GM19035 (cell line): ENCODE data around the gene LRSAM1.
"Not testable (repeated sequence)": the region's sequence is repeated elsewhere in the genome, so short reads cannot be mapped to it uniquely, and the experiment has no call there.

Experiments
- ATAC-seq: cut with Tn5 transposase; IDR thresholded peaks from one replicate; pipeline ENCODE4 v1.9.1; 2021; ENCODE audit not compliant: unreplicated experiment

Gene LRSAM1

DNA sequence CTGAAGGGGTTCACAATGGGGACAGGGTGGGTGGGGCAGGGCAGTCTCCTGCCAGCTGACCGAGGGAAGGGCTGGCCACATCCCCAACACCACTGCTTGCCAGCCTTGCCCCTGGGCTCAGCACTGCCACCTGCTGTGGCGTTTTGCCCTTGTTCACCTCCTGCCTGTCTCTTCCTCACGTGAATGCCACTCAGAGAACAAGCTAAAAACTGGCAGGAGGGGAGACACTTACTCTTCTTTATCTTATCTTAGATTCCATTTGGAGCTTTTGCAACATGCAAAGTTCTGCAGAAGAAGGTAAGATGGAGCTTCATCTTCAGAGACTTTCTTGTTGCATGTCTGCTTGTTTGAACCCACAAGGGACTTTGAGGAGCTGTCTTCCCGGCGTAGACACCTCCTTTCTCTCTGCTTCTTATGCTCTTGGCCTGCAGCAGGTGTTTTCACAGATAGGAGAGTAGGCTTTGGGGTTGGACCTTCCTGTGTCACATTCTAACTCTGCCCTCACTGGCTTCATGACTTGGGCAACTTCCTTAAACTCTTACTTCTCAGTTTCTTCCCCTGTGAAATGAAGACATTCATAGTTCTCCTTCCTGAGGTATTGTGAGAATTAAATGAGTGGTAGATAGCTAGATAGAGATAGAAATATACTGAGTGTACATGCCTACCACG, 4.1 kb downstream of the LRSAM1 start:
- ATAC-seq: no peak

DNA sequence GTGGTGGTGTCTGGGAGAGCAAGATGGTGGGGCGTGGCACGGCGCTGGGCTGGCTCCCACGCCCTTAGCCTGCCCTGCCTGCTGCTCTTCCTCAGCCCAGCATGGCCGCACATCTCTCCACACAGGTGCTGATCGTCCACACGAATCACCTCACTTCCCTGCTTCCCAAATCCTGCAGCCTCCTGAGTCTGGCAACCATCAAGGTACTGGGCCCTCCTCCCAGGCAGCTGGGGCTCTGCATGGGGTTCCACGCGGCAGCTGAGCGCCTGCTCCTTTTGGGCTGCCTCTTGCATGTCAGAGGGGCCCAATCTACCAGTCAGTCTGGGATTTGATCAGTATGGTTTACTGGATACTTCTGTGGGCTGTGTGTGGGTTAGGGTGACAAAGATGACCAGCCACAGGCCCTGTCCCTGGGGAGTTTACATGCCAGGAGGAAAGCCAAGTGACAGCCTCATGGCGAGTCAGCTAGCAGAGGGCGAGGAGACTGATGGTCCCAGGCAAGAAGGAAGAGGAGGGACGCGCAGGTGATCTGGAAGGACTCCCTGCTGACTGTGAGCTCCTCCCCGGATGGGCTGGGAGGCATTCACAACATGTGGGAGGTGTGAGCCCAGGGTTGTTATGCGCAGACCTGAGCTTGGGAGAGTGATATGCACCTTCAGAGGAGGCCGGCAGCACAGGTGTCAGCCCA, 6.0 kb downstream of the LRSAM1 start:
- ATAC-seq: no peak

DNA sequence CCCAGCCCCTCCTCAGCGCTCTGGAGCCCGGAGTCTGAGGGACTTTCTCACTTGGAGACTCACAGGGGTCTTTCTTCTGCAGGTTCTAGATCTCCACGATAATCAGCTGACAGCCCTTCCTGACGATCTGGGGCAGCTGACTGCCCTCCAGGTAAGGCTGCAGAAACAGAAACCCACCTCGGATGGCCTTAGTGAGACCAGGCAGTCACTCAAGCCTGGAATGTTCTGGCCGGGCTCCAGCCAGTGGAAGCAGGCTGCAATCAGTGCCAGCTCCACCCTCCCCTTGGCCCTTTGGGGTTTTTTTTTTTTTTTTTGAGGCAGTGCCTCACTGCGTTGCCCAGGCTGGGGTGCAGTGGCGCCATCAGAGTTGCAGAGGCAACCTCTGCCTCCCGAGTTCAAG, 7.6 kb downstream of the LRSAM1 start:
- no peak for ATAC-seq

DNA sequence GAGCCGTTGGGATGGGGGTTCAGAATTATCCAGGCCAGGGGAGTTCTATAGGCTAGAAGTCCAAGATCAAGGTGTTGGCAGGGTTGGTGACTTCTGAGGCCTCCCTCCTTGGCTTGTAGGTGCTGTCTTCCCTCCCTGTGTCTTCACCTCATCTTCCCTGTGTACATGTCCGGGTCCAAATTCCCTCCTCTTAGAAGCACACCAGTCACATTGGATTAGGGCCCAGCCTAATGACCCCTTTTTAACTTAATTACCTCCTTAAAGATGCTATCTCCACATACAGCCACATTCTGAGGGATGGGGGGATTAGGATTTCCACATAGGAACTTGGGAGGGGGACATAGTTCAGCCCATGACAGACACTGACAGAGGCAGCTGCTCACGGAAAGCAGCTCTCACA, 12.1 kb downstream of the LRSAM1 start:
- ATAC-seq: no peak

DNA sequence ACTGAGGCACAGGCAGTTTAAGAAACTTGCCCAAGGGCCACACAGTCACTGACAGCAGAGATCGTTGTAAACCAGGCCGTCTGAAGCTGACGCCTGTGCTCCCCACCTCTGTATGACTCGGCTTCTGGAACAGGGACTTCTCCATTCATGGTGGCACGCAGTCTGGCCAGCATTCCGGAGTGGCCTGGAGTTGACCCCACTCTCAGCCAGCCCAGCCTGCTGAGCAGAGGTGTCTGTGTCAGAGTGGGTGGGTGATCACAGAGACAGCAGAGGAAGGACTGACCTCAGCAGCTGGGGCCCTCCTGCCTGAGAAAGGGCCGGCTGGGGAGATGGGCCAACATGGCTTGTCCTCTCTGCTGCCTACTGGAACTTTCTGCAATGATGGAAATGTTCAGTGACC, 12.6 kb downstream of the LRSAM1 start:
- ATAC-seq: no peak

DNA sequence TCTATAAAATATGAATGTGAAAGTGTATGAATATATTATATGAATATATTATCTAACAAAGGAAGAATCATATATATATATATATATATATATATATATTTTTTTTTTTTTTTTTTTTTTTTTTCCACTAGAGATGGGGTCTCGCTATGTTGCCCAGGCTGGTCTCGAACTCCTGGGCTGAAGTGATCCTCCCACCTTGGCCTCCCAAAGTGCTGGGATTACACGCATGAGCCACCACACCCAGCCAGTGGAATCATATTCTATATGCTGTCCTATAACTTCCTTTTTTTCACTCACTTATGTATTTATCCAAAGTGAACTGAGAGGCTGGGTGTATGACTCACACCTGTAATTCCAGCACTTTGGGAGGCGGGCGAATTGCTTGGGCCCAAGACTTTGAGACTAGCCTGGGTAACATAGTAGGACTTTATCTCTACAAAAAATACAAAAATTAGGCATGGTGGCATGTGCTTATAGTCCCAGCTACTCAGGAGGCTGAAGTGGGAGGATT, 15.2 kb downstream of the LRSAM1 start:
- not testable (repeated sequence) for ATAC-seq

DNA sequence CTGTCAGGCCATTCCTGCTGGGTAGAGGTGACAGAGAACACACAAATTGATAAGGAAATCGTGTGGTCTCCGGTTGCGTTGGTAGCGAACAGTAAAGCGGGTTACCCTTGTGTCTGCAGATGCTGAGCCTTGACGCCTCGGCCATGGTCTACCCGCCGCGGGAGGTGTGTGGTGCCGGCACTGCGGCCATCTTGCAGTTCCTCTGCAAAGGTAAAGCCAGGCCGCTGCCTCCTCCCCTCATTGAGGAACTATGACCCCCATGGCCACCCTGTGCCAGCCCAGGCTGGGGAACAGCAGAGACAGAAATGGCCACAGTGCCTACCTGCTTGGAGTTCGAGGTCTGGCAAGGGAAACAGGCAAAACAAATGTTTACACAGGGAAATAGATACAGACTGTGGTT, 16.3 kb downstream of the LRSAM1 start:
- ATAC-seq: no peak

DNA sequence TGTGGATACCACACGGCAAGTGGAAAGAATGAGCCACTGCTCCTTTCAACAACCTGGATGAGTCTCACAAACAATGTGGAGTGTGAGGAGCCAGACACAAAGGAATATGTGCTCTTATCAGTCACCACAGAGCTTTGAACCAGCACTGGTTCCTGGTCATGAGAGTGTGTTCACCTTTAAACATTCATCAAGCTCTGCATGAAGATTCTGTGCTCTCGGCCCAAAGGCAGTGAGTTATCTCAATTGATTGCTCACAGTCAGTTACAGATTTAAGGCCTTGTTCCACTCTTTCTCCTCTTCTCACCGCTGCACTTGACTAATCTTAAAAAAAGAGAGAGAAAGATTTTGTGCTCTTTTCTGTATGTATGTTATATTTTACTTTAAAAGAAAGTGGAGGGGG, 19.4 kb downstream of the LRSAM1 start:
- ATAC-seq: no peak

DNA sequence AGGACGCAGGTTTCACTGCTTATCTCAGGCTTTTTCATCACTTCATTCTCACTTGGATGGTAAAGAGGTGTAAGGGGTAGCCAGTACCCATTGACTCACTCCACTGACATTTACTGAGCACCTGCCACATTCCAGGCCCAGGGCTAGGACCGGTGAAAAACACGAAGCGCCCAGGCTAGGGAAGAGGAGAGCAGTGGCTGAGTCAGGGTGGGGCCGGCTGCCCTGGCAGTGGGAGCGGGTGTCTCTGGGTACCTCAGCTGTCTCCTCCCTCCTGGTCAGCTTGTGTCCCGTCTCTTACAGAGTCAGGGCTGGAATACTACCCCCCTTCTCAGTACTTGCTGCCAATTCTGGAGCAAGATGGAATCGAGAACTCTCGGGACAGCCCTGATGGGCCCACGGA, 22.2 kb downstream of the LRSAM1 start:
- no peak for ATAC-seq

DNA sequence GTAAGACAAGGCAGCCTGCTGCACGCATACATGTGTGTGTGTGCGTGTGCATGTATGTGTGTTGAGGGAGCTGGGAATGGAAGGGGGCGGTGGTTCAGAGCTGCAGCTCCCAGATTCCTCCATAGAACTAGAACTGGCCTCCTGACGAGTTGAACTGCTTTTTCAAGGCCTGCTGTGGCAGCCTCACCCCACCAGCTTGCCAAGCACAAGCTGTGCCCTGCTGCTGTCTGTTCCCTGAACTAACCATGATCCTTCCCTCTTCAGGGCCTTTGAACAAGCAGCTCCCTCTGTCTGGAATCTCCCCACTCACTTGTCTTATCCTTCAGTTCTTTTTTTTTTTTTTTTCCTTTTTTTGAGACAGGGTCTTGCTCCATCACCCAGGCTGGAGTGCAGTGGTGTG, 22.6 kb downstream of the LRSAM1 start:
- ATAC-seq: no peak

DNA sequence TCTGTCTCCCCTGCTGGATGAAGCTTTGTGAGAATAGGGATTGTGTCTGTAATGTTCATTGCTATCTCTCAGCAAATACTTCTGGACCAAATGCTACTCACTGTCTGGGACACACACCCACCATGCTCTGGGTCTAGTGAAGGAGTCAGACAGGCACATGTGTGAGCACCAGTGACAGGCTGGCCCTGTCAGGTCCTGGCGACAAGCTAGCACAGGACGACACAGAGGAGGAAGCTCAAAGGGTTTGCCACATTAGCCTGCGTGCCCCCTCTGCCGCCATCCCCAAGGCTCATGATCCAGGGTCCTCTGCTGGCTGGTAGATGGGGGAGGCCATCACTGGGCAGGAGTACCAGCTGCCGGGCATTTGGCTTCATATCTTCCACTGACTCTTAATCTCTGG, 23.3 kb downstream of the LRSAM1 start:
- ATAC-seq: no peak

DNA sequence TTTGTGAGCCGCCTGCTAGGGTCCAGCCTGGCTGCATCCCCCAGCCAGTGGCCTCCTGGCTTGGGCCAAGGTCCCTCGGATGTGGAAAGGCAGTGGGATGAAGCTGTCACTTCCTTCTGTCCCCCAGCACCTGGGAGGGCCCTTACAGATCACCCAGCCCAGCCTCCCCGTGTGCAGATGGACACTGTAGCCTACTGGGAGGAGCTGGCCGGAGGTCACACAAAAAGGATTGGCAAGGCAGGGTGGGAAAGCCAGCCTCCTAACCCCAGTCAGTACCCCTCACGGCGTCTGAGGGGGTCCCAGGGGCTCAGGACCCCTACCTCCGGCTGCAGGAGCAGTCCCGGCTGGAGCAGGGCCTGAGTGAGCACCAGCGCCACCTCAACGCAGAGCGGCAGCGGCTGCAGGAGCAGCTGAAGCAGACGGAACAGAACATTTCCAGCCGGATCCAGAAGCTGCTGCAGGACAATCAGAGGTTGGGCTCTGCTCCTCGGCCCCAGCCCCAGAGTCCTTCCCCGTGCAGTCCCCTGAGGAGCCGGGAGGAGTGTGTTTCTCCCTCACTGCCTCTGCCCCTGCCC, 28.3 kb downstream of the LRSAM1 start:
- ATAC-seq: no peak

DNA sequence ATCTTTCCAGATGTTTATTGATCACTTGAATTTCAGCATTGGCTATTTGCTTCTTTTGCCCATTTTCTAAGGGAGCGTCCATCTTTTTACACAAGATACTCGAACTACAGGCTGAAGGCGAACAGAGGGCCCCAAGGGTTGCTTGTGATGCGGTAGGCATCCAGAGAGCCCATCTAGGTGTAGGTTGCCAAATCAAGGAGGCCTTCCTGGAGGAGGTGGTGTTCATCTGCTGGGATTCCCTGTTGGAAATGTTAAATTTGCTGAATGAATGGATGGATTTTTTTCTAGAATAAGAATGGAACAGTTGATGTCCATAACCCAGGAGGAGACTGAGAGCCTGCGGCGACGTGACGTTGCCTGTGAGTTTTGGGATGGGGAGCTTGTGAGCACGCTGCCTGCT, 31.4 kb downstream of the LRSAM1 start:
- ATAC-seq: no peak

DNA sequence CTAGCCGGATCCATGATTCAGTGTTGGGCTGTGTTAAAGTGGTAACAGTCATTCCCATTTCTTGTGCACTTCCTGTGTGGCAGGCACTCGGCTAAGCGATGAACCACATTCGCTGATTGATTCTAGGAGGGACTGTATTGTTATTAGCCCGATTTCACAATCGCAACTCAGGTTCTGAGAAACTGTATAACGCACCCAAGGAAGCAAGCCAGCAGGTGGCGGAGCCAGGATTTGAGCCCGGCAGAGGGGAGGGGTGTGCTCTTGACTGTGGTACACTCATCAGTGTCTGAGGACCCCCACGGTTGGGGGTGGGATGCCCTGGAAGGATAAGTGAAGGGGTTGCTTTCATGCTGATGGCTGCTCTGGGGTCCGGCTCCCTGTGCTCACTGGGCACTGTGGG, 34.7 kb downstream of the LRSAM1 start:
- ATAC-seq: no peak

DNA sequence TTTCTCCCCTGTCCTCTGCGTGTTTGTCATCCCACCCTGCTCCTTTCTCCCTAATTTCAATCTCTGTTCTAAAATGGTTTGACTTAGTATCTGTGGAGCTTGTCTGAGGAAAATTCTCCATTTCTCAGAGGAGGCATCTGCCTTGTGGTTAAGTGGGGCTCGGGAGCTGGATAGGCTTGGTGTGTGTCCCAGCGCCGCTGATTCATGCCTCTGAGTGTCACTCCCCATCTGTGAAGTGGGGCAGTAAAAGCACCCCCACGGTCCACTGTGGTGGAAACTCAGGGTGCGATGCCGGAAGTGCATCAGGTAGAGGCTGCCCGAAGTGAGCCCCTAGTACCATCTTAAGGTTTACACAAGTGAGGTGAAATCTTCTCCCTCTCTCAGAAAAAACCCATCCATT, 37.6 kb downstream of the LRSAM1 start:
- ATAC-seq: no peak

DNA sequence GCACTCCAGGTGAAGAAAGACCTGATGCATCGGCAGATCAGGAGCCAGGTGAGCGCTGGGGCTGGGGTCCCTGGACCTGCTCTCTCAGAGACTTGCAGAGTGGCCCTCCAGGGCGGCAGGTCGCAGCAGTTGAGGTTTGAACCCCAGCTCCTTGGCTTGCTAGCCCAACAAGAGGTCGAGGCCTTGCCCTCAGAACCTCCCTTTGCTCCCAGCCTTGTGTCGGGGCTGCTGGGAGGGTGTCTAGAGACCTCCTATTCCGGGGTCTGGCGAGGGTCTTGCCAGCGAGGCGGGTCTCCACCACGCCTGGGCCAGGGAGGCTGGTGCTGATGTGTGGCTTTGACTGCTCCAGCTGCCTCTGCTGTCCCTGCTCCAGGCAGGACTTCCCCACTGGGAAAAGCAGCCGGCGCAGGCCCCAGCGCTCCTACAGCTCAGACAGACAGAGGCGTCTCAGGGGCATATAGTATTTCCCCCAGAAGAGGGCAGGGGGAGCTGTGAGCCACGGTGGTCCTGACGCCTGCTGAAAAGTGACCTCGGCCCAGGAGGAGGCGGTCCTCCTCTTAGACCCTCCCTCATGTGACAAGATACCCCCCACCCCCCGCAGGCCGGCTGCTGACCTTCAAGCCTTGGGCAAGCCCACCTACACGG, 38.3 kb downstream of the LRSAM1 start:
- ATAC-seq: no peak

DNA sequence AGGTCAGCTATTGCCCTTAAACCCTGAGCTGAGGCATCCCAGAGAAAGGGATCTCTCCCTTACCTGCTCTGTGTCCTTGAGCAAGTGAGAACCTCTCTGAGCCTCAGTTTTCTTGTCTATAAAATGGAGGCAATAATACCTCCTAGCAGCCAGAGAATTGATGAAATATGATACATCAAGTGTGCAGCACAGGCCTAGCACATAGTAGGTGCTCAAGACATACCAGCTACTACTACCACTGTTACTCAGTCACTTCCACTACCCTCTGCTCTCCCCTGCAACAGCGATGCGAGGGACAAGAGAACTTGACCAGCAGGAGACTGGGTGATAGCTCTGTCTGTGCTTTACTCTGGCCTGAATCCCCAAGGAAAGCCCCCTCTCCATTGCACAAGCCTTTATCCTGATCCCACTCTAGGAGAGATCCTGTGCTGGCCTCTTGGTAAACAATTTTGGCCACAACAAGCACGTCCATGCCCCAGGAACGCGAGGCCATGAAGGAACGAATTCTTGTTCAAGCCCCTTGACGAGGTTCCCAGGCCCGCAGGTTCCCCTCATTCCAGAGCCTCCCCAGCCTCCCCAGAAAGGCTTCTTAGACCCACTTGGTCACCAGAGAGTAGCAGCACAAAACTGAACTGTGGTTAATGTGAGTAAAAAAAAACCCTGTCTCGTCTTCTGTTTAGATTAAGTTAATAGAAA, 39.4 kb downstream of the LRSAM1 start:
- ATAC-seq: no peak

DNA sequence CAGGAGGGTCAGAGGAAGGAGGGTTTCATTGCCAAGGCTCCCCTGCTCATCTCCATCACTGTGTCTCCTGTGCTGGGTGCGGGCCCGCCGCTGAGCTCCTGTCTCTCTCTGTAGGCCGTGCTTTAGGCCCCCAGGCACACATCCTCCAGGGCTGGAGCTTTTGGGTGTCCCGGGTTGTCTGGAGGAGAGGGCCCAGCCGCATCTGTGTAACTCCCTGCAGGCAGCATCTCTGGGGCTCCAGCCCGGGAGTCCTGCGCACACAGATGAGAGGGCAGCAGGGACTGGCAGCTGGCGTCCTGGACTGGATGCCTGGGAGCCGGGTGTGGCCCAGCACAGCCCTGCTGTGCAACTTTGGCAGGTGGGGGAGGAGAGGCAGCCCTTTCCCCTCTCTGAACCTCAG, 40.2 kb downstream of the LRSAM1 start:
- ATAC-seq: no peak

DNA sequence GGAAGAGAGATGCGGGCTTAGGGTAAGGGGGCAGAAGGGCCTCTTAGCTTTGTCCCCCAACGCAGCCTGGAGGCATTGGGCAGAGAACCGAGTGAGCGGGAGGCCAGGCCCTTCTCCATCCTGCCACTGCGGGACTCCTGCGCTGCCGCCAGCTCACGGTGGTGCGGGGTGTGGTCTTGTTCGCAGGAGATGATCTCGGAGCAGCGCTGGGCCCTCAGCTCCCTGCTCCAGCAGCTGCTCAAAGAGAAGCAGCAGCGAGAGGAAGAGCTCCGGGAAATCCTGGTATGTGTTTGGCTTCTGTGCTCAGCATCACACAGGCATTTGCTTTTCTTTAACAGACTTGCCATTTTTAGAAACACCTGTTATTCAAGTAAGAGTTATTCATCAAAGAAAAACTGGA, 41.3 kb downstream of the LRSAM1 start:
- no peak for ATAC-seq

DNA sequence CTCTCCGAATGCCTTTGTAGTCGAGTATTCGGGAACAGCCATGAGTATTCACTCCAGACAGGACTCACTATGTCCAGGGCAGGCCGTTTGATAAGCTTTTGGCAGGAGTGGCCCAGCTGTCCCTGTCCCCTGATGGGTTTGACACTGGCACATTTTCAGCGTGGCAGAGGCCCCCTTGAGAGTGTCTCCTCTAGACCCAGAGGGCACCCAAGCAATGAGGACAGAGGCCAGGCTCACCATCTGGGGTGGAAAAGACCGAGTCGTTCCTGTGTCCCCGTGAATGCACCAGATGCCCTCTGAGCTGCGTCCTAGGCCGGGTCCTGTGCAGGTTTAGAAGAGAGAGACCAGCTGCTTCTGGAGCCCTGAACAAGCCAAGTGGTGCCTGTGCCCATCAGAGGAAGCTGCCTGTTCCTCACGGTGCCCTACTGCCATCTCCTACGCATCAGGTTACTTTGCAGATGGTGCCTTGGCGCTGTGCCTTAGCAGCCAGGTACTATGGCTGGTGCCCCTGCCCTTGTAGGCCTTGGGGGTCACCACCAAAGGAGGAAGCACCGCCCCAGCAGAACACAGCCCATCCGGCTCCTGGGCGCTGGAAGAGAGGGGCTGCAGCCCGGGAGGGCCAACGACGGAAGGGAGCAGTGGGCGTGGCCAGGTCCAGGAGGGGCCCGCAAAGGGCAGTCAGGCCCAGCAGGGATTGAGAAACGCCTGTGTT, 42.4 kb downstream of the LRSAM1 start:
- ATAC-seq: no peak

DNA sequence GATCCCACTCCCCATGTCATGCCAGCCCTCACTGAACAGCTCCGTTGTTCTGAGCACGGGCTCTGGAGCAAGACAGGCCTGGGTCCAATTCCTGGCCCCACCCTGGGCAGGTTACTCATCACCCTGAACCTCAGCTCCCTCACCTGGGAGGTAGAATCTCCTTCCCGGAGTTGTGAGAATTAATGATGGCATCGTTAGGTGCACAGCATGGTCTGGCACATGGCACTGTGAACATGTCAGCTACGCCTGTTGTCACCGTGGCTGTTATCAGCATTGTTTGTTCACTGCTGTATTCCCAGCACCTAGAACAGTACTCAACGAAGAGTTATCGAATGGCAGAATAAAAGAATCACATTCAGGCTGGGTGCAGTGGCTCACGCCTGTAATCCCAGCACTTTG, 43.0 kb downstream of the LRSAM1 start:
- ATAC-seq: no peak
